ENCODE data around the gene EPB41L5. TPM values are rescaled to one million over a fixed set of nuclear protein-coding genes. Genes with fewer than 3 reads are reported as not detected.

Gene EPB41L5
- total RNA-seq, 2 experiments from 2014 or later = 5.6 to 14.1 TPM

- intact Hi-C loops (cut with micrococcal nuclease; ENCODE audit: unreplicated experiment) = no loop called here
- Histone ChIP-seq H3K36me3 (ENCODE audit: insufficient read depth, low read length) (no peaks in the 10 kb centered on the region), H4K20me1 (ENCODE audit: insufficient read depth, low read length) (no peaks in the 10 kb centered on the region), H2AFZ (ENCODE audit: low read length) (no peak overlapping the region), H3K4me2 (ENCODE audit: low read length) (no peak overlapping the region), H3K27ac (ENCODE audit: low read depth, low read length, poor library complexity, severe bottlenecking) (no peak overlapping the region), H3K4me3 (ENCODE audit: low read depth, low read length, poor library complexity, severe bottlenecking) (no peak overlapping the region), H3K9me2 (ENCODE audit: insufficient read depth, low read length) (no peaks in the 10 kb centered on the region), H3K79me2 (ENCODE audit: insufficient read depth, low read depth, low read length) (no peaks in the 10 kb centered on the region), H3K9me3 (ENCODE audit: low read length) (no peaks in the 10 kb centered on the region), H3K4me1 (ENCODE audit: insufficient read depth, low read length, poor library complexity, severe bottlenecking) (no peaks in the 10 kb centered on the region)
- BruUV-seq (replicated peaks) = no TSS peak
- POLR2A ChIA-PET = no interaction called here
- CTCF ChIA-PET (ENCODE audit: unreplicated experiment) = no interaction called here
- TF ChIP-seq EZH2phosphoT487 (IDR thresholded peaks at IDR 0.05; ENCODE audit: borderline replicate concordance, low read depth, low read length) (no peak), CTCF (conservative IDR thresholded peaks at IDR 0.05; ENCODE audit: low read length) (no peak)
- no peak for DNase-seq (ENCODE audit: low spot score)
These were observed 78.6 kb downstream of the EPB41L5 start for GRCh38 chr2:120091436-120091835.

- Histone ChIP-seq H3K79me2 (ENCODE audit: insufficient read depth, low read depth, low read length) (no peaks in the 10 kb centered on the region), H3K9me2 (ENCODE audit: insufficient read depth, low read length) (no peaks in the 10 kb centered on the region), H4K20me1 (ENCODE audit: insufficient read depth, low read length) (no peaks in the 10 kb centered on the region), H3K9me3 (ENCODE audit: low read length) (no peaks in the 10 kb centered on the region), H3K27ac (ENCODE audit: low read depth, low read length, poor library complexity, severe bottlenecking) (no peak overlapping the region), H3K4me3 (ENCODE audit: low read depth, low read length, poor library complexity, severe bottlenecking) (no peak overlapping the region), H3K36me3 (ENCODE audit: insufficient read depth, low read length) (no peaks in the 10 kb centered on the region), H3K4me1 (ENCODE audit: insufficient read depth, low read length, poor library complexity, severe bottlenecking) (no peaks in the 10 kb centered on the region), H3K4me2 (ENCODE audit: low read length) (no peak overlapping the region), H2AFZ (ENCODE audit: low read length) (no peak overlapping the region)
- CTCF ChIA-PET (ENCODE audit: unreplicated experiment) = no interaction called here
- no TSS peak for BruUV-seq (replicated peaks)
- POLR2A ChIA-PET = no interaction called here
- no peak for TF ChIP-seq EZH2phosphoT487 (IDR thresholded peaks at IDR 0.05; ENCODE audit: borderline replicate concordance, low read depth, low read length)
- TF ChIP-seq CTCF (conservative IDR thresholded peaks at IDR 0.05; ENCODE audit: low read length) = no peak
- no peak for DNase-seq (ENCODE audit: low spot score)
- intact Hi-C loops (cut with micrococcal nuclease; ENCODE audit: unreplicated experiment) = no loop called here
These were observed 81.9 kb downstream of the EPB41L5 start for GRCh38 chr2:120094795-120095194.

GRCh38 chr2:120100627-120101026 is 87.8 kb downstream of the EPB41L5 start:
- intact Hi-C loops (cut with micrococcal nuclease; ENCODE audit: unreplicated experiment) = no loop called here
- no peak for TF ChIP-seq EZH2phosphoT487 (IDR thresholded peaks at IDR 0.05; ENCODE audit: borderline replicate concordance, low read depth, low read length)
- TF ChIP-seq CTCF (conservative IDR thresholded peaks at IDR 0.05; ENCODE audit: low read length) = no peak
- BruUV-seq (replicated peaks) = no TSS peak

More at GRCh38 chr2:120100627-120101026, 87.8 kb downstream of the EPB41L5 start:
- no peak overlapping the region for H3K4me2 ChIP-seq (ENCODE audit: low read length)
- no peaks in the 10 kb centered on the region for H3K4me1 ChIP-seq (ENCODE audit: insufficient read depth, low read length, poor library complexity, severe bottlenecking)
- H3K36me3 ChIP-seq (ENCODE audit: insufficient read depth, low read length) = no peaks in the 10 kb centered on the region
- no peaks in the 10 kb centered on the region for H3K79me2 ChIP-seq (ENCODE audit: insufficient read depth, low read depth, low read length)
- no peaks in the 10 kb centered on the region for H4K20me1 ChIP-seq (ENCODE audit: insufficient read depth, low read length)
- H3K9me2 ChIP-seq (ENCODE audit: insufficient read depth, low read length) = no peaks in the 10 kb centered on the region
- H3K9me3 ChIP-seq (ENCODE audit: low read length) = no peaks in the 10 kb centered on the region
- no peak overlapping the region for H3K4me3 ChIP-seq (ENCODE audit: low read depth, low read length, poor library complexity, severe bottlenecking)
- ChIA-PET CTCF (ENCODE audit: unreplicated experiment) (no interaction called here), POLR2A (interaction anchor here (0.6 to 1.3 kb wide), 3 partner anchors 8 to 39 kb away, joined by 3 to 4 read pairs (median 3); no protein-coding TSS in a partner anchor)
- no peak for DNase-seq (ENCODE audit: low spot score)
- no peak overlapping the region for H2AFZ ChIP-seq (ENCODE audit: low read length)
- H3K27ac ChIP-seq (ENCODE audit: low read depth, low read length, poor library complexity, severe bottlenecking) = no peak overlapping the region
